ENCODE measurements around the gene CABP4.

DNA sequence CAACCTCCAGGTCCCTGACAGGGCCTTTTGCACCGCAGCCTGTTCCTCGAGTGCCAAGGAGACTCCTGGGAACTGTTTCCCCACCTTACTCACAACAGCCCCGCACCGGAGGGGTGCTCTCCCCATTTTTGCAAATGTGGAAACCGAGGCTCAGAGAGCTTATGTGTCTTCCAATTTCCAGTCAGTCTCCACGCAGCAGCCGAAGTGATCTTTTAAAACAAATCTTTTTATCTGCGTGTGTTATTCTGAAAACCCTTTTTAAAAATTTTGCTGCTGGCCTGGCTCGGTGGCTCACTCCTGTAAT, 14.3 kb downstream of the CABP4 start:
- TF ChIP-seq EZH2 (IDR thresholded peaks at IDR 0.05; ENCODE audit: borderline replicate concordance, low read length): no peak
- TF ChIP-seq, protein P1, sequence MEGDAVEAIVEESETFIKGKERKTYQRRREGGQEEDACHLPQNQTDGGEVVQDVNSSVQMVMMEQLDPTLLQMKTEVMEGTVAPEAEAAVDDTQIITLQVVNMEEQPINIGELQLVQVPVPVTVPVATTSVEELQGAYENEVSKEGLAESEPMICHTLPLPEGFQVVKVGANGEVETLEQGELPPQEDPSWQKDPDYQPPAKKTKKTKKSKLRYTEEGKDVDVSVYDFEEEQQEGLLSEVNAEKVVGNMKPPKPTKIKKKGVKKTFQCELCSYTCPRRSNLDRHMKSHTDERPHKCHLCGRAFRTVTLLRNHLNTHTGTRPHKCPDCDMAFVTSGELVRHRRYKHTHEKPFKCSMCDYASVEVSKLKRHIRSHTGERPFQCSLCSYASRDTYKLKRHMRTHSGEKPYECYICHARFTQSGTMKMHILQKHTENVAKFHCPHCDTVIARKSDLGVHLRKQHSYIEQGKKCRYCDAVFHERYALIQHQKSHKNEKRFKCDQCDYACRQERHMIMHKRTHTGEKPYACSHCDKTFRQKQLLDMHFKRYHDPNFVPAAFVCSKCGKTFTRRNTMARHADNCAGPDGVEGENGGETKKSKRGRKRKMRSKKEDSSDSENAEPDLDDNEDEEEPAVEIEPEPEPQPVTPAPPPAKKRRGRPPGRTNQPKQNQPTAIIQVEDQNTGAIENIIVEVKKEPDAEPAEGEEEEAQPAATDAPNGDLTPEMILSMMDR (IDR thresholded peaks at IDR 0.05; ENCODE audit: low read length): no peak; the same call in 1 of the 2 replicates
